Measurements from ENCODE around the gene SLC36A4.
A peak's percentile ranks its signal among the peaks of the same experiment; 100 is the strongest.
"Not testable (repeated sequence)": the region's sequence is repeated elsewhere in the genome, so short reads cannot be mapped to it uniquely, and the experiment has no call there.

Gene SLC36A4

DNA sequence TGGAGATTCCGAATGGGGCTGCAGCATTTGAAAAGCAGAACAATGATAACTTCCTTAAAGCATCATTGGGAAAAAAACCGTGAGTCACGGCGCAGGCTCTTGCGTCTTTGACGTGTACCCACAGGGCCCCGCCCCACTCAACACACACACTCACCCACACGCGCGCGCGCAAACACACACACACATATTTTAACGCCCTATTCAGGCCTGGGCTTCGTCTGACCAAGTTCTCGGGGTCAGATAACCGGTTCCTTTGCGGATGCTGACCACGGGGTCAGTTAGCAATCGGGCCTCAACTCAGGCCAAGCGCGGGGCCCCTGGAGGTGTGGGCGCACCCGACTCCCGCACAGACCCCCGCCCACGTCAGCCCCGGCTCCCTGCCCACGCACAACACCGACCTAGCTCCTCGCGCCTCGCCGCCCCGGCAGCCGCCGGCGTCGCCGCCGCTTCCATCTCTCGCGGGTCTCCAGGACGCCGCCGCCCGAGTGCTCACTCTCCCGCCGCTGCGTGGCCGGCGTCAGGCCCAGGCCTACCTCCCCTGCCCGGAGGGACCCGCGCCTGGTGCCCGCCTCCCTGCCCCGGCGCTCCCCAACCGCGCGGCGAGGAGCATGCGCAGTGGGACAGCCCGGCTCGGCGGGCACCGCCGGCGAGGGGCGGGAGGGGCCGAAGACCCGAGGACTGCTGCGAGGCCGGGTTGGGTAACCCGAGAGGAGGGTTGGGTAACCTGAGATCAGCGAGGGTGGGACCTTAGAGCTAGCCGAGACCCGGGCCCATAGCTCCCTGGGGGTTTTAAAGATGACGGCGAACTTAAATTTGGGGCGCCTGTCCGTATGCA lies at the start of gene SLC36A4:
SLC36A4 (minus strand) TSS at position 612 of the 835 bp plus-strand sequence; CDS start at position 453, 159 bp downstream.
- peak; percentile 70 to 71 for DNase-seq

- not testable (repeated sequence) for DNase-seq
Observed at GRCh38 chr11:93246790-93247189, 49.0 kb upstream of the SLC36A4 start.

GRCh38 chr11:93244018-93244417 lies 46.2 kb upstream of the SLC36A4 start:
- no peak for DNase-seq

DNA sequence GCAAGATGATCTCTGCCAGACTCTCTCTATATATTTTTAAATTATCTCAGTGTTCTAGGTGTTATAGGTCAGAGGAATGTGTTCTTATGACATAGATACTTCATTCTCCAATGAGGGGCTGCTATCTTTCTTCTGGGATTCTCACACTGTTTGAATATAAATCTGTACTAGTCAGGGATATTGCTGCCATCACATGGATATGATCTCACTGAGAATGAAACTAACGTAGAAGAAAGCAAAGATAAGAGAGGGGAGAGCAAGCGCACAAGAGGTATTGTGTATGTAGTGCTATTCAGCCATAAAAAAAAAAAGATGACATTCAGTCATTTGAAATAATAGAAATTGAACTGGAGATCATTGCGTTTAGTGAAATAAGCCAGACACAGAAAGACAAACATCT lies 42.2 kb upstream of the SLC36A4 start:
- no peak for DNase-seq

GRCh38 chr11:93238956-93239355 lies 41.2 kb upstream of the SLC36A4 start:
- no peak for DNase-seq

DNA sequence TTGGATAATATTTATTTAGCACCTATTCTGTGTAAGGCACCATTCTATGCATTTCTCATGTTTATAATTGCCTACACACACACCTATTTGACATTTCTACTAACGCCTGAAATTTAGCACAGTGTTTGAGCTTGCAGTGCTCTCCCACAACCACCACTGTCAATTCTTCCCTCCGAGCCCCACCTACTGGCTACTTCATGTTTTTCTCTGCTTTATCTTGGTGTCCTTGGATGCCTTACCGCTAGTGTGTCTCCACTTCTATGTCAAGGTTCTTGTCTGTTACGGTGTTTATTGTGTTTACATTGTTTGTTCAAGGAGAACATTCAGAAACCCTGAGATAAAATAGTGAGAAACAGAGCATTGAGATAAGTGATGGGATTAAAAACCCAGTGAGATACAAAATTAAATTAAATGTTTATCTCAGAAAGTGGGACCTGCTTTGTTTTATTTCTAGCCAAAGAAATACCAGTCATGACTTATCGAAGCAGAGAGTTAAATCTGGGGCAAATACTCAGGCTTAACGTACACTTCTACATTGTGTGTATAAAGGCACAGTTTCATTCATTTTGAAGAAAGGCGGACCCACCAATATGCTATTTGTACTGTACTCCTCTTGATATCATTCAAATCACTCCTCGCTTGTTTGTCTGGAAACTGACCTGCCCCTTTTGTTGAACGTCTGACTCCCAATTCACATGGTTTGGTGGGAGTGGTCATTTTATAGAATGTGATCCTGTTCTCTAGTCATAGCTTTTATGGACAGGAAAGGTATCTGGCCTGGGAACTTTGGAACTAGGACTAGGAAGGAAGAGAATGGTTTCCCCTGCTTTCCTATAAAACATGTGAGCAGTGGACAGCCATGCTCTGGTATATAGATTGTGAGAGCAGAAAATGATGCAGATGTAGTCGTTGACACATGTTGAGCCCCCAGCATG lies 39.2 kb upstream of the SLC36A4 start:
- DNase-seq: peak; percentile 76 to 90

DNA sequence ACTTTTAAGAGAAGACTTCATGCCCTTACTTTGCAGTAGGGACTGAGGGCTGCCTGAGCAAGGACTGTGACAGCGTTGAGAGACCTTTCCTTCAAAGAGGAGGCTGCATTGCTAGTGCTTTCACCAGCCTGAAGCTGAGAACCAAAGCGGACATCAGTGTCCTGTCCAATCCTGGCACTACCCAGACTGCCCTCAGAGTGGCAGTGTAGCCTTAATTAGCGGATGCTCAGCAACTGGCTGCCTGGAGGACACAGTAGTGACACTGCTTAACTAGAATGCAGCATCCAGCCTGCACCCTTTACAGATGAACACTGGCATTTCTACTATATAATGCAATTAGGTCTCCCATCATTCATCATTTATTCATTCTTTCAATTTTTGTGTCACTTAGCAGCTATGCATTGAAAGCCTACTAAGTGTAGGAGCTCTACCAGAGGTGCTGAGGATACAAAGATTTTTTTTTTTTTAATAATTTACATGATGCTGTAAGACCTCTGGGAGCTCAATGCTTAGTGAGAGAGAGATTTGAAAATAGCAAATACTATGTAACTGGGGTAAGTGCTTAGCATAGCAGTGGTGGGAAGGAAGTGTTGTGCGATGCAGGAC lies 36.9 kb upstream of the SLC36A4 start:
- peak; percentile 76 to 80 for DNase-seq

GRCh38 chr11:93229876-93230275 lies 32.1 kb upstream of the SLC36A4 start:
- no peak for DNase-seq

DNA sequence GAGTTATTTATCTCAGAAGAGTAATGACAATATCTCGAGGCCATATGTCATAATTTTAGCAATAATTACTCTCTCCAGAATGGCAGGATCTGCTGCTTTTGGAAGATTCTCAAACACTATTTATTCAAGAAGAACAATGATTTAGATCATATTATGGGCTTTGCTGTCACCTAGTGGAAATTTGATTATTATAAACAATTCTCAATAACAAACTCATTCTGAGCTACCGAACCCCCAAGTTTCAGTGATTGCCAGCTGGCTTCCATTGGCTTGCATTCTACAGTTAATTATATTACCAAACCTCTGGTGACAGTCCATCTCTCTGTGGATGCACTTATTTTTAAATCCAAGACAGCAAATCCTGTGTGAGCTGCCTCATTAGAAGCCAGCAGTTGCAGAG lies 27.9 kb upstream of the SLC36A4 start:
- peak; percentile 41 to 55 for DNase-seq

GRCh38 chr11:93221539-93221938 lies 23.7 kb upstream of the SLC36A4 start:
- DNase-seq: no peak

GRCh38 chr11:93220078-93220477 lies 22.3 kb upstream of the SLC36A4 start:
- no peak for DNase-seq

GRCh38 chr11:93219440-93219839 lies 21.6 kb upstream of the SLC36A4 start:
- DNase-seq: no peak

- DNase-seq: no peak
Observed at GRCh38 chr11:93216511-93217101, 18.8 kb upstream of the SLC36A4 start.

DNA sequence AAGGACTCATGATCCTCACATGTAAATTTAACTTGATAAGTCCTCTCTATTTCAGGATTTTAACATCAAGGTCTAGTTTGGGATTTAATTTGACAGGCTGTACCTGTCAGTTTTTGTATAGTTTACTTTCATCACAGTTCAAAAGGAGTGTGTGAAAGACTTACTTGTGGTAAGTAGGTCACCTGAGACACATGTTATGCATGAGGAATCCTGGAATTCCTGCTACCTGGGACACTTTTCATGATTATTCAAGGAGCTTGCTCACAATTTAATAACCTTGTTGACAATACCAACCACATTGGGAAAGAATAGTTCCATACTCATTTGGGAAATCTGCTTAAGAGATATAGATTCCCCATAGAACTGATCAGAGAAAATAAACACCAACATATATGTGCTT lies 15.8 kb upstream of the SLC36A4 start:
- no peak for DNase-seq

GRCh38 chr11:93212094-93212493 lies 14.3 kb upstream of the SLC36A4 start:
- DNase-seq: no peak

DNA sequence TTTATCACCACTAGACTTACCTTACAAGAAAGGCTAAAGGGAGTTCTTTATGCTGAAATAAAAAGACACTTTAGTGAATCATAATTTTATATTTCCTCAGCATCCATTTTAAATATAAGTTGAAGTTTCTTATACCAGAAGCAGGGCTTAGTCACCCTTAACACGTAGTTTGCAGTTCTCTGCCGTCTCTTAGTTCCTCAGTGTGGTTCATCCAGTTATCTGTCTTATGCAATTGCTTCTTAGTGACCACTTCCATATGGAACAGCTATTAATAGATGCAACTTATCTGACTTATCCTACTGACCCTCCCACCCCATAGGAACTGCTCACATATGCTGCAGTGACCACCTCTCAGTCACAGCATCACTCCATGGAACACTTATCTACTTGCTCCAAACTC lies 11.7 kb upstream of the SLC36A4 start:
- no peak for DNase-seq

DNA sequence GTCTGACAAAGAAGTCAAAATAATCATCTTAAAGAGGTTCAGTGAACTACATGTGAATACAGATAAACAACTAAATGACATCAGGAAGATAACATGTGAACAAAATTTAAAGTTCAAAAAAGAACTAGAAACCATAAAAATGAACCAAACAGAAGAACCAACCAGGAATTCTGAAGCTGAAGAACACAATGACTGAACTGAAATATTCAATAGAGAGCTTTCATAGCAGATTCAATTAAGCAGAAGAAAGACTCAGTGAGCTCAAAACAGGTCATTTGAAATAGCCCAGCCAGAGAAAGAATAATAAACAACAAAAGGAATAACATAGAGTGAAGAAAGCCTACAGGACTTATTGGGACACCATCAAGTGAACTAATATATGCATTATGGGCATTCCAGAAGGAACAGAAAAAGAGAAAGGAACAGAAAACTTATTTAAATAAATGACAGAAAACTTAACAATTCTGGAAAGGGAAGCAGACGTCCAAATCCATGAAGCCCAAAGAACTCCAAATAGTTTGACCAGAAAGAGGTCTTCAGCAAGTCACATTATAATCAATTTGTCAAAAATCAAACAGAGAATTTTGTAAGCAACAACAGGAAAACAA lies 11.0 kb upstream of the SLC36A4 start:
- no peak for DNase-seq

DNA sequence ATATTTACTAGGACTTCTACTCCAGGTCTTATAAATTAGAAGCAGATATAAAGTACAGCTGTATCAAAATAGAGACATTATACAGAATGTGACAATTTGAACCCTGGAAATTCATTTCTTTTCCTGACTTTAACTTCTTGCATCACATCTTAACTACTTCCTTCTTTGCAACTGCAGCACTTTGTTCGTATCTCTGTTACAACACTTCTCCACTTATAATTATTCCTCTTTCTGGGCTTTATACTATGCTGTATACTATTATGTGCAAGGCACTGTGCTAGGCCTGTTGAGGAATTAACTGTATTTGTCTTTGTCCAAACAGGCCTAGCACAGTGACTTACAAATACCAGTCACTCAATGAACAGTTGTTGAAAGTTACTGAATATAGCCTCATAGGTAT lies 1.8 kb upstream of the SLC36A4 start:
- DNase-seq: peak; percentile 42 to 55

GRCh38 chr11:93198215-93198845 lies 539 bp upstream of the SLC36A4 start:
- peak; percentile 26 to 29 for DNase-seq

- DNase-seq: no peak
Observed at GRCh38 chr11:93196816-93197379, 893 bp downstream of the SLC36A4 start.

DNA sequence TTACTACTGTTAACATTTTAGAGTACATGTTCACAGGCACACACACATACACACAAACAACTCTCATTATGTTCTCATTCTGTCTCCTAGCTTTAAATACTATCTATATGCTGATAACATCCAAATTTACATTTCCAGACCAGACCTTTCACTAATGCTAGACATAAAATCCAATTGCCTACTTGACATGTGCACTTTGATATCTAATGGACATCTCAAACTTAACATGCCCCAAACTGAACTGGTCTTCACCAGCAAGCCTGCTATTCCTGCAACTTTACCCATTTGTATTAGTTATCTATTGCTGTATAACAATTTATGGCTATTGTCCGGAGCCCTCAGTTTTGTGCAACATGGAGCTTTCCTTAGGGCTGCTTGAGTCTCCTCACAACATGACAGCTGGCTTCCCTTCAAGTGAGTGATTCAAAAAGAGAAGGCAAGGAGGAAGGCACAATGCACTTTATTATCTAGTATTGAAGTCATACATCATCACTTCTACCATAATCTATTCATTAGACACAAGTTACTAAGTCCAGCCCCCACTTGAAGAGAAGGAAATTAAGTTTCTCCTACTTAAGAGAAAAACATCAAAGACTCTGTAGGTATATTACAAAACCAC lies 3.0 kb downstream of the SLC36A4 start:
- no peak for DNase-seq
